ENCODE results near the gene NRSN1. TPM values are rescaled to one million over a fixed set of nuclear protein-coding genes. Genes with fewer than 3 reads are reported as not detected.
"Not testable (repeated sequence)": the region's sequence is repeated elsewhere in the genome, so short reads cannot be mapped to it uniquely, and the experiment has no call there.

The NRSN1 gene
- total RNA-seq, 2 donors from 2014 or later: 0.45 TPM; not detected in 1

DNA sequence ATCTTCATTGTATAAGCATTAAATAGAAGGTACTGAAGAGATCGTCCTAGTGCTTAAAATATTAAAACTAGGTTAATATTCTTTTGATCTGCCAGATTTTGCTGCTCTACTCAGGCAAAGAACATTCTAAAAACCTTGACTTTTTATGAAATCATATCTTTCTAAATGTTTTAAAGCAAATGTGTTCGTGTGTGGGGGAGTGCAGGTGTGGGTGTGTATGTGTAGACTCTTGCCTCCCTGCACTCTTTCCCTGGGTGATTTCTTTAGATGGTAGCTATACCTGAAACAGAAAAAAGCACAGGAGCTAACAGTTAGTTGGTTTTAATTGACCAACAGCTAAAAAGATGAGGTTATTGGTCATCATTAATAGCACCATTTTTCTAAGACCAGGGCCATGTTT is 5.7 kb downstream of the NRSN1 start:
- TF ChIP-seq, protein P1, sequence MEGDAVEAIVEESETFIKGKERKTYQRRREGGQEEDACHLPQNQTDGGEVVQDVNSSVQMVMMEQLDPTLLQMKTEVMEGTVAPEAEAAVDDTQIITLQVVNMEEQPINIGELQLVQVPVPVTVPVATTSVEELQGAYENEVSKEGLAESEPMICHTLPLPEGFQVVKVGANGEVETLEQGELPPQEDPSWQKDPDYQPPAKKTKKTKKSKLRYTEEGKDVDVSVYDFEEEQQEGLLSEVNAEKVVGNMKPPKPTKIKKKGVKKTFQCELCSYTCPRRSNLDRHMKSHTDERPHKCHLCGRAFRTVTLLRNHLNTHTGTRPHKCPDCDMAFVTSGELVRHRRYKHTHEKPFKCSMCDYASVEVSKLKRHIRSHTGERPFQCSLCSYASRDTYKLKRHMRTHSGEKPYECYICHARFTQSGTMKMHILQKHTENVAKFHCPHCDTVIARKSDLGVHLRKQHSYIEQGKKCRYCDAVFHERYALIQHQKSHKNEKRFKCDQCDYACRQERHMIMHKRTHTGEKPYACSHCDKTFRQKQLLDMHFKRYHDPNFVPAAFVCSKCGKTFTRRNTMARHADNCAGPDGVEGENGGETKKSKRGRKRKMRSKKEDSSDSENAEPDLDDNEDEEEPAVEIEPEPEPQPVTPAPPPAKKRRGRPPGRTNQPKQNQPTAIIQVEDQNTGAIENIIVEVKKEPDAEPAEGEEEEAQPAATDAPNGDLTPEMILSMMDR (IDR thresholded peaks at IDR 0.05): no peak
- TF ChIP-seq POLR2A (IDR thresholded peaks at IDR 0.05) (no peak), POLR2AphosphoS5 (IDR thresholded peaks at IDR 0.05) (no peak)
- no peaks in the 10 kb centered on the region for H3K9me3 ChIP-seq
- no peak for DNase-seq (ENCODE audit: low spot score)
- H3K4me3 ChIP-seq: no peak overlapping the region
- H3K27me3 ChIP-seq (replicated peaks; ENCODE audit: insufficient read depth): no peaks in the 10 kb centered on the region
- no peaks in the 10 kb centered on the region for H3K4me1 ChIP-seq (replicated peaks)
- 82% methylated on average over 2 of the region's 2 CpGs for WGBS
- no peaks in the 10 kb centered on the region for H3K36me3 ChIP-seq
- H3K27ac ChIP-seq: no peak overlapping the region
- intact Hi-C loops (cut with DNase I): no loop called here

DNA sequence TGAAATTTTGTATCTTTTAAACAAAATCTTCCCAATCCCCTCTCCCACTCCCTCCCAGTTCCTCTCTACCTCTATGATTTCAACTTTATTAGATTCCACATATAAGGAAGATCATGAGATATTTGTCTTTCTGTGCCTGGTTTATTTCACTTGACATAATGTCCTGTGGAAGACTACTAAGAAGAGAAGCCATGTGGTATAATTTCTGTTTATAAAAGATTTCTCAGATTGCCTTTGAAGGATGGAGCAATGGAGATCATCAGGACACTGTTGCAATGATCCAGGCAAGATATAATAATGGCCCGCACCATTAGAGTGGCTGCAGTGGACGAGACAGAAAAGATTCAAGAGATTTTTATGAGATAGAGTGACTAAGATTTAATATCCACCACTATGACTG is 13.1 kb downstream of the NRSN1 start:
- Histone ChIP-seq H3K4me1 (replicated peaks) (no peaks in the 10 kb centered on the region), H3K36me3 (no peaks in the 10 kb centered on the region), H3K27ac (no peak overlapping the region), H3K9me3 (no peaks in the 10 kb centered on the region), H3K4me3 (no peak overlapping the region), H3K27me3 (replicated peaks; ENCODE audit: insufficient read depth) (no peaks in the 10 kb centered on the region)
- TF ChIP-seq, protein P1 (IDR thresholded peaks at IDR 0.05): no peak
- TF ChIP-seq POLR2A (IDR thresholded peaks at IDR 0.05) (no peak), POLR2AphosphoS5 (IDR thresholded peaks at IDR 0.05) (no peak)
- intact Hi-C loops (cut with DNase I): no loop called here
- no peak for DNase-seq (ENCODE audit: low spot score)
- WGBS: 85% methylated on average over 2 of the region's 2 CpGs

DNA sequence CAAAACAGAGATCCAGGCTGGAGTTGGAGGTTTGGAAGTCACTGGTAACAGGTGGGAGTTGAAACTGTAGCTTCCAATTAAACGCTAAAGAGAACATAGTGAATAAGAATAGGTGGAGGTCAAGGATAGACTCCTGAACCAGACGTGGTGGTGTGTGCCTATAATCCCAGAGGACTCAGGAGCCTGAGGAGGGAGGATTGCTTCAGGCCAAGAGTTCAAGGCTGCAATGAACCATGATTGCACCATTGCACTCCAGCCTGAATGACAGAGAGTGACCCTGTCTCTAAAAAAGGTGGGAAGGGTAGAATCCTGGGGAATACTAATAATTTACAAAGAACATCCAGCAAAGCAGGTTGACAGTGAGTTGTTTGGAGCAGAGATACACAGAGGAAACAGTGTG is 13.6 kb downstream of the NRSN1 start:
- intact Hi-C loops (cut with DNase I): no loop called here
- TF ChIP-seq POLR2A (IDR thresholded peaks at IDR 0.05) (no peak), POLR2AphosphoS5 (IDR thresholded peaks at IDR 0.05) (no peak)
- TF ChIP-seq, protein P1 (IDR thresholded peaks at IDR 0.05): no peak
- 71% methylated on average over 2 of the region's 2 CpGs for WGBS

DNA sequence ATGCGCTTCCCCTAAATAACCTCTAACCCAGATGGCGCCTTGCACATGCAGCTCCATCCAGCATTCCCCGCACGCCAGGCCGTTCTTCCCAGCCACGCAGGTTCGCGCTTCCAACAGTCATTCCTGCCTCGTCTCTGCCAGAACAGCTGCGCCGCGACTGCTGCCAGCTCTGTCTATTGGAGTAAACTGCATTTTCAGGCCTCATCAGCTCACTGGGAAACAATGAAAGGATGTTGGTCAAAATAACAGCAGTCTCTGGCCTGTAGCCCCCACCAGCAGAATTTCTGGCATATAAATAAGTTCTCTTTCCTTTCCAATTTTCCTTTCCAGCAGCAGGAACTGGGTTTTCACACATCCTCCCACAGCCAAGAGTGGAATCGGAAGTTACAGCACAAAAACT is 14.6 kb downstream of the NRSN1 start:
- TF ChIP-seq, protein P1 (IDR thresholded peaks at IDR 0.05): no peak
- TF ChIP-seq POLR2AphosphoS5 (IDR thresholded peaks at IDR 0.05): no peak
- TF ChIP-seq POLR2A (IDR thresholded peaks at IDR 0.05): no peak
- intact Hi-C loops (cut with DNase I): no loop called here

More for the DNA sequence above, 13.6 kb downstream of the NRSN1 start:
- no peak overlapping the region for H3K4me3 ChIP-seq
- H3K27ac ChIP-seq: no peak overlapping the region
- H3K27me3 ChIP-seq (replicated peaks; ENCODE audit: insufficient read depth): no peaks in the 10 kb centered on the region
- H3K36me3 ChIP-seq: no peaks in the 10 kb centered on the region
- no peak for DNase-seq (ENCODE audit: low spot score)
- no peaks in the 10 kb centered on the region for H3K9me3 ChIP-seq
- H3K4me1 ChIP-seq (replicated peaks): no peaks in the 10 kb centered on the region

DNA sequence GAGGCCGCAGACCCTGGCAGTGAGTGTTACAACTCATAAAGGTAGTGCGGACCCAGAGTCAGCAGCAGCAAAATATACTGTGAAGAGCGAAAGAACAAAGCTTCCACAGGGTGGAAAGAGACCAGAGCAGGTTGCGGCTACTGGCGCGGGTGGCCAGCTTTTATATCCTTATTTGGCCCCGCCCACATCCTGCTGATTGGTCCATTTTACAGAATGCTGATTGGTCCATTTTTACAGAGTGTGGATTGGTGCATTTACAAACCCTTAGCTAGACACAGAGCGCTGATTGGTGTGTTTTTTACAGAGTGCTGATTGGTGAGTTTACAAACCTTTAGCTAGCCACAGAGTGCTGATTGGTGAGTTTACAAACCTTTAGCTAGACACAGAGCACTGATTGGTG is 16.7 kb downstream of the NRSN1 start:
- H3K4me1 ChIP-seq (replicated peaks); H3K4me3 ChIP-seq; H3K27me3 ChIP-seq (replicated peaks; ENCODE audit: insufficient read depth); intact Hi-C loops (cut with DNase I); H3K27ac ChIP-seq; DNase-seq (ENCODE audit: low spot score); H3K36me3 ChIP-seq; H3K9me3 ChIP-seq: not testable (repeated sequence)
- 92% methylated on average over 8 of the region's 8 CpGs for WGBS

More for the DNA sequence above, 14.6 kb downstream of the NRSN1 start:
- Histone ChIP-seq H3K36me3 (no peaks in the 10 kb centered on the region), H3K27me3 (replicated peaks; ENCODE audit: insufficient read depth) (no peaks in the 10 kb centered on the region), H3K4me3 (no peak overlapping the region), H3K27ac (no peak overlapping the region), H3K9me3 (no peaks in the 10 kb centered on the region), H3K4me1 (replicated peaks) (no peaks in the 10 kb centered on the region)
- no peak for DNase-seq (ENCODE audit: low spot score)
- 79% methylated on average over 13 of the region's 13 CpGs for WGBS

Measured in prostate gland (tissue), 2 donors.